HepG2 (cell line): ENCODE data around the gene ICAM5. TPM values are rescaled to one million over a fixed set of nuclear protein-coding genes. Genes with fewer than 3 reads are reported as not detected.

Source experiments
- KIAA2018 ChIP-seq: sonication (generic); formaldehyde crosslinking; IDR thresholded peaks from 2 replicates; pipeline ENCODE4 v1.5.0; 2020; ENCODE audit warnings: mild to moderate bottlenecking, missing genetic modification reagents, borderline replicate concordance
- KLF11 ChIP-seq: IDR thresholded peaks from 2 replicates; pipeline ENCODE4 v1.6.1; 2016; ENCODE audit warnings: missing compliant biosample characterization
- ZXDC ChIP-seq: sonication (generic); formaldehyde crosslinking; IDR thresholded peaks from 2 replicates; pipeline ENCODE4 v1.5.0; 2020; ENCODE audit warnings: mild to moderate bottlenecking, missing genetic modification reagents
- polyA plus RNA-seq, 8 experiments: library from polyadenylated mRNA; depleted of rRNA in 3 of 8; stranded (reverse) in 7 of 8; unstranded in 1 of 8; fragments of >200 nt; fragmentation: Illumina TruSeq in 4 of 8; extraction: Trizol in 4 of 8; gene quantifications; 2 replicates each; pipeline versions ENCODE4 v1.2.1 to v1.2.3, GENCODE V29; 2011 to 2016; ENCODE audit warnings: low read depth in 4 of 8, missing spikeins in 1 of 8, mixed read lengths in 1 of 8; ENCODE audit not compliant: insufficient read depth in 1 of 8
- total RNA-seq, 5 experiments: library from RNA; depleted of rRNA; stranded (reverse); fragments of >200 nt; fragmentation: Illumina TruSeq; extraction: Trizol; gene quantifications; 2 replicates each; pipeline ENCODE4 v1.2.3, GENCODE V29; 2016; ENCODE audit warnings: low read depth in 1 of 5

Gene ICAM5
- total and polyA plus RNA-seq, 2 of the 13 experiments (the other 11 are each of a cell fraction or from before 2014, with no cell fraction given), result 0.46 to 1.6 TPM

GRCh38 chr19:10338940-10339339 lies 49.2 kb downstream of the ICAM5 start (continued):
- TF ChIP-seq ZXDC, result no peak
- TF ChIP-seq KLF11 (CRISPR knock-in tag), result no peak
- TF ChIP-seq KIAA2018, result no peak
